Heart right ventricle (tissue), 16 donors: ENCODE results near the gene NIP7. TPM values are rescaled to one million over a fixed set of nuclear protein-coding genes. Genes with fewer than 3 reads are reported as not detected.

Experiments used
- ATAC-seq, 8 donors: fragments of 200-7000 bp; cut with Tn5 transposase; one replicate each; pipeline ENCODE4 v1.9.1; 2020; ENCODE audit warnings: mild to moderate bottlenecking in 8 of 8, moderate library complexity in 8 of 8, moderate number of reproducible peaks in 1 of 8
- DNase-seq, 2 donors: peaks; one replicate each; pipeline ENCODE4 v3.0.0-alpha.2; 2020
- H3K27ac ChIP-seq, 10 donors: fragments of 200-600 bp; sonication (generic) in 2 of 10; one replicate each; pipeline versions ENCODE4 v1.5.0 to v1.8.0; 2020 to 2022; ENCODE audit warnings: mild to moderate bottlenecking in 3 of 10
- H3K27me3 ChIP-seq, 7 donors: fragments of 200-600 bp; one replicate each; pipeline ENCODE4 v1.8.0; 2021 to 2022; ENCODE audit warnings: mild to moderate bottlenecking in 2 of 7
- H3K36me3 ChIP-seq, 9 donors: fragments of 200-600 bp; sonication (generic) in 1 of 9; one replicate each; pipeline versions ENCODE4 v1.5.0 to v1.8.0; 2020 to 2022; ENCODE audit warnings: mild to moderate bottlenecking in 2 of 9
- H3K4me1 ChIP-seq, 9 donors: fragments of 200-600 bp; sonication (generic) in 1 of 9; one replicate each; pipeline versions ENCODE4 v1.5.0 to v1.8.0; 2020 to 2022; ENCODE audit warnings: mild to moderate bottlenecking in 4 of 9
- H3K4me3 ChIP-seq, 10 donors: fragments of 200-600 bp; sonication (generic) in 2 of 10; one replicate each; pipeline versions ENCODE4 v1.5.0 to v1.8.0; 2020 to 2022; ENCODE audit warnings: mild to moderate bottlenecking in 7 of 10, moderate library complexity in 2 of 10
- H3K9me3 ChIP-seq, 11 donors: fragments of 200-600 bp in 10 of 11; sonication (generic) in 2 of 11; one replicate each; pipeline versions ENCODE4 v1.5.0 to v1.8.0; 2013 to 2022; ENCODE audit warnings: mild to moderate bottlenecking in 2 of 11, control low read depth in 1 of 11, moderate library complexity in 1 of 11
- CTCF ChIP-seq, 9 donors: fragments of 200-600 bp; sonication (generic) in 2 of 9; IDR thresholded peaks; one replicate each; pipeline versions ENCODE4 v1.5.0 to v1.8.0; 2021 to 2022; ENCODE audit warnings: antibody characterized with exemption in 9 of 9, mild to moderate bottlenecking in 5 of 9, moderate library complexity in 1 of 9
- WGBS, 2 donors: extraction: QIAGEN DNeasy Blood & Tissue Kit; methylation state at CpG; one replicate each; pipeline ENCODE4 v1.1.7; 2013; ENCODE audit warnings: inconsistent platforms in 1 of 2; 5-methylcytosine and 5-hydroxymethylcytosine counted together
- intact Hi-C, 10 donors: fragments of 100-400 bp; cut with DNase I; formaldehyde crosslinking; loops; one replicate each; pipeline versions ENCODE4 v1.11.1 to v1.14.2; 2022
- polyA plus RNA-seq, 2 donors: library from polyadenylated mRNA; stranded (reverse); fragments of 200-250 nt; gene quantifications; one replicate each; pipeline ENCODE4 v1.2.3, GENCODE V29; 2013
- total RNA-seq, 10 donors: library from RNA; stranded (reverse); fragmentation: NEBNext Ultra II Directional in 3 of 10; extraction: Animal tissue kit (Norgen Biotek cat#: 25700) in 3 of 10; gene quantifications; one replicate each; pipeline versions ENCODE4 v1.2.1 to v1.2.4, GENCODE V29; 2021 to 2023
- donor health status: Arrhythmogenic right ventricular cardiomyopathy.
- donor health status: ischemic (EF 13 %, LVEDD 7.1; RV severe dilation, severe dysfunction).
- donor health status: healthy with polysubstance abuse.
- donor health status: DM: no; HTN: yes; CAD: no.
- donor health status: DM: no; HTN: no; CAD: no.
- donor health status: ischemic (EF 25% LVEDD 6.9; RV normal size, moderate dysfunction).
- donor health status: ischemic (EF 25% LVEDD 5.7; RV mildly dilated, moderate dysfunction).
- donor health status: healthy.
- donor health status: DM: yes; HTN: yes; CAD: no.
- donor health status: Ischemic cardiomyopathy.
- donor health status: ischemic (EF 35%, LVEDD 5.7; RV mildly dilated, moderate dysfunction).
- donor health status: nonischemic (EF 11% LVEDD 7.7; RV severe dilation, severe dysfunction).
- donor health status: DM: yes; HTN: yes; CAD: no.
- donor health status: PGD.
- donor health status: ischemic (EF 29% LVEDD 5.4; RV normal size, mild dysfunction).
- donor health status: nonischemic (EF 23%, LVEDD 6.1; RV moderate dilation, normal function).

The NIP7 gene
- total and polyA plus RNA-seq, 12 donors: 6.1 to 15.8 (median 8.0) TPM

- Histone ChIP-seq H3K27ac (no peak overlapping the region), H3K36me3 (peaks cover 4 to 77% (median 42%) of the 10 kb centered on the region in 9 donors), H3K9me3 (no peaks in the 10 kb centered on the region), H3K4me3 (no peak overlapping the region), H3K27me3 (no peaks in the 10 kb centered on the region), H3K4me1 (peaks cover 5 to 38% (median 21%) of the 10 kb centered on the region in 9 donors)
- WGBS, 2 donors: 82 to 85% methylated on average over 30 of the region's 30 CpGs
- intact Hi-C loops: no loop called here
- no peak for ATAC-seq
- DNase-seq: no peak
- no peak for TF ChIP-seq CTCF (IDR thresholded peaks at IDR 0.05)
Measured at GRCh38 chr16:69315486-69316311, 23.9 kb upstream of the NIP7 start.

GRCh38 chr16:69316595-69317034 lies 23.0 kb upstream of the NIP7 start:
- DNase-seq: no peak

GRCh38 chr16:69318177-69318910 lies 21.2 kb upstream of the NIP7 start:
- TF ChIP-seq CTCF (IDR thresholded peaks at IDR 0.05): no peak
- no peak for ATAC-seq
- DNase-seq: no peak
- Histone ChIP-seq H3K36me3 (peaks cover 10 to 100% (median 68%) of the 10 kb centered on the region in 9 donors), H3K27me3 (no peaks in the 10 kb centered on the region), H3K9me3 (no peaks in the 10 kb centered on the region), H3K4me1 (peaks cover 0 to 22% (median 3%) of the 10 kb centered on the region in 9 donors), H3K4me3 (no peak overlapping the region), H3K27ac (no peak overlapping the region)
- intact Hi-C loops: no loop called here
- 93 to 94% methylated on average over 30 of the region's 30 CpGs for WGBS, 2 donors

More at GRCh38 chr16:69316595-69317034, 23.0 kb upstream of the NIP7 start:
- H3K4me1 ChIP-seq: peaks cover 5 to 37% (median 19%) of the 10 kb centered on the region in 9 donors
- no peaks in the 10 kb centered on the region for H3K9me3 ChIP-seq
- intact Hi-C loops: no loop called here
- 91 to 94% methylated on average over 17 of the region's 17 CpGs for WGBS, 2 donors
- no peaks in the 10 kb centered on the region for H3K27me3 ChIP-seq
- H3K4me3 ChIP-seq: no peak overlapping the region
- H3K27ac ChIP-seq: no peak overlapping the region
- H3K36me3 ChIP-seq: peaks cover 9 to 87% (median 51%) of the 10 kb centered on the region in 9 donors
- TF ChIP-seq CTCF (IDR thresholded peaks at IDR 0.05): no peak
- no peak for ATAC-seq

GRCh38 chr16:69318911-69319289 lies 20.7 kb upstream of the NIP7 start:
- Histone ChIP-seq H3K36me3 (peaks cover 10 to 100% (median 64%) of the 10 kb centered on the region in 9 donors), H3K27me3 (no peaks in the 10 kb centered on the region), H3K27ac (no peak overlapping the region), H3K4me1 (peaks cover 0 to 17% (median 1%) of the 10 kb centered on the region in 9 donors), H3K9me3 (no peaks in the 10 kb centered on the region), H3K4me3 (no peak overlapping the region)
- WGBS, 2 donors: 84 to 85% methylated on average over 10 of the region's 10 CpGs
- ATAC-seq: no peak
- intact Hi-C loops: no loop called here
- DNase-seq: no peak
- TF ChIP-seq CTCF (IDR thresholded peaks at IDR 0.05): no peak
